AG10803 (cell line): ENCODE measurements around the gene DMRTC1.
"Not testable (repeated sequence)": the region's sequence is repeated elsewhere in the genome, so short reads cannot be mapped to it uniquely, and the experiment has no call there.

ENCODE experiments used
- DNase-seq: peaks from one replicate; pipeline ENCODE4 v3.0.0; 2010; ENCODE audit warnings: low read depth
- H3K4me3 ChIP-seq: 2 replicates; pipeline ENCODE4 v1.5.1; 2011; ENCODE audit warnings: mild to moderate bottlenecking, low read length, control low read depth

The DMRTC1 gene, protein sequence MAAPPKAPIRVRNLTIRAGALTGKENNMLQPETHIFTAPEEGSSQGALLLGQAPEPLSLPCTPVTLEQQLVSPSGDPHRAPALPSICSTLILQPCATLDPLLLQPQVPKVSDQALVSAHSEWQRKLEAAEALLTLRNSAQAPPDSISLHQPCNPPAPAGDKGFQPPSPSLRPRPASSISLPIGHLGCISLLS

DNA sequence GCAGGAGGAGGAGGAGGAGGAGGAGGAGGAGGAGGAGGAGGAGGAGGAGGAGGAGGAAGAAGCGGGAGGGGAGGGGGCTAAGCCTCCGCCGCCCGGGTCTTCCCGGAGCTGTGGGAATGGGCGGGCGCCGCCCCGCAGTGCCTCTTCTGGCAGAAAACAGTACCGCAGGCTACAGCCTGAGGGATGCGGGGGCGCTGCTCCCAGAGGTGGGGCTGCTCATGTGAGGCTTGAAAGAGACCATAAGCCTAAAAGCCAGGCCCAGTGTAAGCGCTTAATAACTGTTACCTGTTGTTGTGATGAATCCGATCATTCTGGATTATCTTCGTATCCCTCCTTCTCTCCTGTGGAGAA, at the start of gene DMRTC1:
Gene DMRTC1 (minus strand): TSS at position 19 of the 351 bp plus-strand sequence. CDS start 68,143 bp downstream, outside the sequence.
- DNase-seq, H3K4me3 ChIP-seq: not testable (repeated sequence)

GRCh38 chrX:72980894-72981469, 37.3 kb upstream of the DMRTC1 start:
- not testable (repeated sequence) for H3K4me3 ChIP-seq, DNase-seq

GRCh38 chrX:72974885-72975284, 31.2 kb upstream of the DMRTC1 start:
- not testable (repeated sequence) for H3K4me3 ChIP-seq, DNase-seq

DNA sequence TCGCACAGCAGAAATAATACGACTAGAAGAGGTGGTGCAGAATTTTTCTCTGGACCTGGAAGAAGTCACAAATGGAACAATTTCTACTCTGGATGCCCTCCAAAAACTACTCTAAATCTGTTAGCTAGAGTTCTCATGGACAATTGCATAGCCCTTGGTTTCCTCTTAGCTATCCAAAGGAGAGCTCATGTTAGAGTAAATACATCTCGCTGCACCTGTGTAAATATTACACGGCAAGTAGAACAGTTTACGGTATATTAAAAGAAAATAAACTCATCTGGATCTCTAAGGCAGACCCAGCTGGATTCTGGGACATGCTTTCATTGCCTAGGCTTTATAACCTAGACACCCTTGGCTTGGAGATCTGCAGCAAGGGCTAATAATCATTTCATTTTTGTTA, 28.2 kb upstream of the DMRTC1 start:
- H3K4me3 ChIP-seq, DNase-seq: not testable (repeated sequence)

DNA sequence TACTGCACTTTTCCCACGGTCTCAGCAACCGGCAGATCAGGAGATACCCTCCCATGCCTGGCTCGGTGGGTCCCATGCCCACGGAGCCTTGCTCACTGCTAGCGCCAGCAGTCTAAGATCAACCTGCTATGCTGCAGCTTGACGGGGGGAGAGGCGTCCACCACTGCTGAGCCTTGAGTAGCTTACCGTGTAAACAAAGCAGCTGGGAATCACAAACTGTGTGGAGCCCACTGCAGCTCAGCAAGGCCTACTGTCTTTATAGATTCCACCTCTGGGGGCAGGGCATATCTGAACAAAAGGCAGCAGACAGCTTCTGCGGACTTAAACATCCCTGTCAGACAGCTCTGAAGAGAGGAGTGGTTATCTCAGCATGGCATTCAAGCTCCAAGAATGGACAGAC, 16.3 kb upstream of the DMRTC1 start:
- H3K4me3 ChIP-seq, DNase-seq: not testable (repeated sequence)

- DNase-seq, result not testable (repeated sequence)
These were observed 410 bp downstream of the DMRTC1 start for GRCh38 chrX:72943035-72943818.

DNA sequence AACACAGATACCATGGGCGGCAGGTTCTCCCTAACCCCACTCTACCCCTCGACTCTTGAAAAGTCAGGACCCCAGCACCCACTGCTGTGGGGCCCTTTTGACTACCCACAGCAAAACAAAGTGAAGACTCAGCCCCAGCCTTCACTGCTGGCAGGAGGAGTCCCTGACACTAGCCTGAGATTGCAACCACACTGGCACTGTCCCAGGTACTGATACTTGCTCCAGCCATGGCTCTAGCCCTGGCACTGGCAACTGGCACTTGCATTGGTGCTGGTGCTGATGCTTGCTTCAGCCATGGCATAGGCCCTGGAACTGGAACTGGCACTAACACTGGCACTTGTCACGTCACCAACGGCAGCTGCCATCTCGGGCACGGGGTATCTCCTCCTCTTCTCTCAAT, 1.4 kb downstream of the DMRTC1 start:
- not testable (repeated sequence) for DNase-seq, H3K4me3 ChIP-seq

More at GRCh38 chrX:72943035-72943818, 410 bp downstream of the DMRTC1 start:
- not testable (repeated sequence) for H3K4me3 ChIP-seq

- H3K4me3 ChIP-seq, DNase-seq: not testable (repeated sequence)
These were observed 5.7 kb downstream of the DMRTC1 start, which contains the start of gene FAM236A for GRCh38 chrX:72937906-72938305. Gene FAM236A, plus strand, starts transcription at chrX:72938206. Its CDS starts 57 bp downstream, at chrX:72938263.

DNA sequence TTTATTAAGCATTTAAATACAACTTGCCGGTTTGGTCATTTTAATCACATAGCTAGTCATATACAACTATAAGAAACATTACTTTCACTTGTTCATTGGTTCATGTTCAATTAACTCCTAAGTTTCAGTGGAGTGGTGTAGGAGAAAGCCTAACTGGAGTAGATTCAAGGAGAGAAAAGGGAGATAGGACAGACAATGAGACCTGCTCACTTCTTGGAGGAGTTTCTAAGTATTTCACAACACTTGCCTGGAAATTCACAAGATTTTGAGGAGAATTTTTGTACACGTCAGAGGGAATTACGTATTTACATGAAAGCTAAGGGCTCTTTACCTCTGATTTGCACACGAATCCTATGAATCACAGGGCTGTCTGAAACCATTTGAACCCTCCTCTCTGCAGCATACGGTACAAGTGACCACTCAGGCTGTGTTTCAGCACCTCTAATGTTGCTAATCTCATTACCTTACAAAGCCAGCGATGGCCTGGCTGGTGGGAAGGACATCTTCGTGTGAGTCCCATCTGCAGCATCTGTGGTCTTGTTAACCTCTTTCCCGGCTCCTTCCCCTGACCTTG, 6.7 kb downstream of the DMRTC1 start:
- not testable (repeated sequence) for DNase-seq, H3K4me3 ChIP-seq

DNA sequence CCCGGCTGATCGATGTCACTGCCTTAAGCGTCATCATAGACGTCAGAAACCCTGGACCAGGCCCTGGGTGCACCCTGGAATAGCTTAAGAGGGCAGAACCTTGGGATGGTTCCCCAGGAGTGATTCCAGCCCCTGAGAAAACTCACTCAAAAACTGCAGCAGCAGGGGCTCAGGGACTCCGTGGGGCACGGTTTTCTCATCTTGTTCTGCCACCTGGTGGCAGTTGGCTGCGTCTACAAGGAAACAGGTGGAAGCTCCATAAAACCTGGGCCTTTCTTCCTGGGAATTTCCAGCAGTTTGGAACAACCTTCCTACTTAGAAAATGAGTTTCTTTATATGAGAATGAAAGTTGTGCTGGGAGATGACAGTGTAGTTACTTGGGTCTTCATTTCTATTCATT, 7.2 kb downstream of the DMRTC1 start:
- H3K4me3 ChIP-seq, DNase-seq: not testable (repeated sequence)

DNA sequence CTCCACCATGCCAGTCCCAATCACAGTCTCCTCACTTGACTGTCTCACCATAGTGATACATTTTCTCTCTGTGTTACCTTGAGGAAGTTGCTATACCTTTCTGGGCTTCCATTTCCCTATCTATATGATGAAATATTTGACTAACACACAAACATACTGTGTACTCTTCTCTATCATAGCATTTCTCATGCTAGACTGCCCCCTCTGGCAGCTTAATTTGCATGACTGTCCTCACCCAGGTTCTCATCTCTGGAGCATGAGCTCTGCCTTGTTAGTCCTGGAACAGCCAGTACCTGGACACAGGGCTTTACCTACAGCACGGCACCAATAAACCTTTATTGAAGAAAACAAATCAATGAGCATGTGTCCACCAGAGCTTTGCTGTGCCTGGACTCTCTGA, 11.4 kb downstream of the DMRTC1 start:
- DNase-seq, H3K4me3 ChIP-seq: not testable (repeated sequence)

DNA sequence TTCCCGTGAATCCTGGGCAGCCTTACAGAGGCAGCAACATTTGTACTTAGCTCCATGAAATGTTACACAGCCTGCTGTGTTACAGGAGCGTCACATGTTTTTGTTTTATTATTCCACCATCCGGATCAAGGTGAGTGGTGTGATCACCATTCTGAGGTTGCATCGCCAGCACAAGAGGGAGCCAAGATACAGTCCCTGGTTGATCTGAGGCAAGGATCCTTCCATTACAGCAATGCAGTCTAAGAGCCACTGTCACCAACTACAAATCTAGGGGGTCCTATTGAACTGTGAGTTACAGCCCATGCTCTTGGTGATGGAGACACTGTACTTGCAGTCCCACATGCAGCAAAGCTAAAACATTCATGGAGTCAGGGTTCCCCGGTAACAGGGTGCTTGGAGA, 27.5 kb downstream of the DMRTC1 start:
- DNase-seq, H3K4me3 ChIP-seq: not testable (repeated sequence)

- not testable (repeated sequence) for DNase-seq, H3K4me3 ChIP-seq
These were observed 31.3 kb downstream of the DMRTC1 start, which contains the start of gene FAM236C for GRCh38 chrX:72912315-72912714. Gene FAM236C, plus strand, starts transcription at chrX:72912615. Its CDS starts 100 bp downstream, at chrX:72912715.

- DNase-seq, H3K4me3 ChIP-seq: not testable (repeated sequence)
These were observed 53.9 kb downstream of the DMRTC1 start for GRCh38 chrX:72889740-72890139.

GRCh38 chrX:72882898-72883297, 60.7 kb downstream of the DMRTC1 start:
- not testable (repeated sequence) for H3K4me3 ChIP-seq, DNase-seq

DNA sequence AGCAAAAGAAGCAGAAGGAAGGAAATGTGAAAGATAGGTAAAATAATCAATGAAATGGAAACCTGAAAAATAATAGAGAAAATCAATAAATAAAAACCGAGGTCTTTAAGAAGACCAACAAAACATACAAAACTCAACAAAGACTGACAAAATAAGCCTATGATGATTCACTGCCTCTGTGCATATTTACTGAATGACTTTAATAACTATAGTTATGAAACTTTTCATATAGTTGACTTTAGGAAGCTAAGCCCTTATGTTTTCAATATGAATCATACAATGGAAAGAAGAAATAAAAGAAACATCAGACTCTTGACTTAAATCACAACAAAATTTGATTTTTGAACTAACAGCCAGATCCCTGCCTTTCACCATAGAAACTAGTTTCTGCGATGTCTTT, 106.1 kb downstream of the DMRTC1 start:
- DNase-seq, H3K4me3 ChIP-seq: not testable (repeated sequence)

- H3K4me3 ChIP-seq, DNase-seq: not testable (repeated sequence)
These were observed 112.9 kb downstream of the DMRTC1 start for GRCh38 chrX:72830701-72831100.
